ENCODE data around the gene ZCCHC8.

DNA sequence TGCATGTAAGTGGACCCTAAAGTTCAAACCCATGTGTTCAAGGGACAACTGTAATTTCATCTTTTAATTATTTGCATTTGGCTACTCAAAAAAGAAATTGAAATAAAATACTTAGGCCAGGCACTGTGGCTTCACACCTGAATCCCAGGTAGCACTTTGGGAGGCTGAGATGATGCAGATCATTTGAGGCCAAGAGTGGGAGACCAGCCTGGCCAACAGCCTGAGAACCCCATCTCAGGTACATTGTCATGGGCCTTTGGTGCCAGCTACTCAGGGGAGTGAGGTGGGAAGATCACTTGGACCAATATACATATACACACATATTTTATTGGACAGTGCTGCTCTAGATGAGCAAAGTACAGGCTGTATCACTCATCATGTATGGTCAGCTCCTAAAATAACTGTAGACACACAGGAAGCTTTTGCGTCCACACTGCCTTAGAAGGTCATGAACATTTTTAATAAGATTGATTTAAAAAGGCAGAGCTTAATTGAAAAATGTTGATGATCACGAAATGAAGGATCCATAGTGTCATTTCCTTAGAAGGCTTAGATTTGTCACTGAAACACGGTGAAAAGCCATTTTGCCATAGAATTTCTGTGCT lies 2.5 kb upstream of the ZCCHC8 start:
- TF ChIP-seq, protein P1, sequence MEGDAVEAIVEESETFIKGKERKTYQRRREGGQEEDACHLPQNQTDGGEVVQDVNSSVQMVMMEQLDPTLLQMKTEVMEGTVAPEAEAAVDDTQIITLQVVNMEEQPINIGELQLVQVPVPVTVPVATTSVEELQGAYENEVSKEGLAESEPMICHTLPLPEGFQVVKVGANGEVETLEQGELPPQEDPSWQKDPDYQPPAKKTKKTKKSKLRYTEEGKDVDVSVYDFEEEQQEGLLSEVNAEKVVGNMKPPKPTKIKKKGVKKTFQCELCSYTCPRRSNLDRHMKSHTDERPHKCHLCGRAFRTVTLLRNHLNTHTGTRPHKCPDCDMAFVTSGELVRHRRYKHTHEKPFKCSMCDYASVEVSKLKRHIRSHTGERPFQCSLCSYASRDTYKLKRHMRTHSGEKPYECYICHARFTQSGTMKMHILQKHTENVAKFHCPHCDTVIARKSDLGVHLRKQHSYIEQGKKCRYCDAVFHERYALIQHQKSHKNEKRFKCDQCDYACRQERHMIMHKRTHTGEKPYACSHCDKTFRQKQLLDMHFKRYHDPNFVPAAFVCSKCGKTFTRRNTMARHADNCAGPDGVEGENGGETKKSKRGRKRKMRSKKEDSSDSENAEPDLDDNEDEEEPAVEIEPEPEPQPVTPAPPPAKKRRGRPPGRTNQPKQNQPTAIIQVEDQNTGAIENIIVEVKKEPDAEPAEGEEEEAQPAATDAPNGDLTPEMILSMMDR (optimal IDR thresholded peaks at IDR 0.05 in 1 of 3, IDR thresholded peaks at IDR 0.05 in 1 of 3, conservative IDR thresholded peaks at IDR 0.05 in 1 of 3; ENCODE audit: extremely low read depth in 1 of 3, insufficient read depth in 2 of 3, low read length in 3 of 3) = no peak
- TF ChIP-seq EZH2 (IDR thresholded peaks at IDR 0.05; ENCODE audit: low read length) = no peak
